ENCODE results near the gene TRPV5. TPM values are rescaled to one million over a fixed set of nuclear protein-coding genes. Genes with fewer than 3 reads are reported as not detected.

Gene TRPV5
- total RNA-seq, 6 experiments from 2014 or later: not detected

Other genes starting within 250 kb of the TRPV5 start
- not detected for gene PRSS1, start 184.3 kb downstream of the TRPV5 start, total RNA-seq
- gene PRSS2, start 162.8 kb downstream of the TRPV5 start, total RNA-seq: under 1 TPM in 1 of 6 experiments, not detected in 5; 0.26 TPM
- gene EPHB6, start 78.7 kb downstream of the TRPV5 start, total RNA-seq: 1 to 10 TPM; 1.5 to 6.1 (median 3.2) TPM
- 1 to 10 TPM in 2 of 6 experiments, under 1 TPM in 4; 0.06 to 1.5 (median 0.75) TPM for gene TRPV6, start 48.0 kb downstream of the TRPV5 start, total RNA-seq
- not detected for gene LLCFC1, start 5.7 kb upstream of the TRPV5 start, total RNA-seq
- 1 to 10 TPM in 2 of 6 experiments, under 1 TPM in 1, not detected in 3; 0.46 to 2.0 (median 1.4) TPM for gene KEL, start 28.6 kb upstream of the TRPV5 start, total RNA-seq
- gene OR9A2, start 93.4 kb upstream of the TRPV5 start, total RNA-seq: not detected
- not detected for gene OR6V1, start 118.6 kb upstream of the TRPV5 start, total RNA-seq
- gene PIP, start 198.3 kb upstream of the TRPV5 start, total RNA-seq: not detected
- not detected for gene TAS2R39, start 249.7 kb upstream of the TRPV5 start, total RNA-seq